Measurements from ENCODE around the gene EID2.

DNA sequence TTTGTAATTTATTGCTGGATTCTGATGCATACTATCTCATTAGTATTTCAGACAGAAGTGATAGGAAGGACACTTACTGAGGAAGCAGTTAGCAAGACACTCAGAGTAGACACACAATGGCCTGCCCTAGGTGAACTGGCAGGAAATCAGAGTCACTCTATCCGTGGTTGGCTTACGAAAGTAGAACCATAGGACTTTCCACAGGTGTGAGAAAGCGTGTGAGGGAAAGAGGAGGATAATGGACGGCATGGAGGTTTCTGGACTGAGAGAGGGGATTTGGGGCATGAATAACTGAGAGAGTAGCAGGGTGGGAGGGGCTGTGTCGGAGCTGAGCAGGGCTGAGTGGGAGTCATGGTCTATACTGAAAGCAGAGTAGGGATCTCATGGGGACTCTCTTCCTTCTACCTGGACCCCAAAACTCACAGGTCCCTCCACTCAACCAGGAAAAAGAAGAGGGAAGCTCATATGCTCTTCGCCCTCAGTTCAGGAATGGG, 18.7 kb upstream of the EID2 start:
- TF ChIP-seq, protein P1, sequence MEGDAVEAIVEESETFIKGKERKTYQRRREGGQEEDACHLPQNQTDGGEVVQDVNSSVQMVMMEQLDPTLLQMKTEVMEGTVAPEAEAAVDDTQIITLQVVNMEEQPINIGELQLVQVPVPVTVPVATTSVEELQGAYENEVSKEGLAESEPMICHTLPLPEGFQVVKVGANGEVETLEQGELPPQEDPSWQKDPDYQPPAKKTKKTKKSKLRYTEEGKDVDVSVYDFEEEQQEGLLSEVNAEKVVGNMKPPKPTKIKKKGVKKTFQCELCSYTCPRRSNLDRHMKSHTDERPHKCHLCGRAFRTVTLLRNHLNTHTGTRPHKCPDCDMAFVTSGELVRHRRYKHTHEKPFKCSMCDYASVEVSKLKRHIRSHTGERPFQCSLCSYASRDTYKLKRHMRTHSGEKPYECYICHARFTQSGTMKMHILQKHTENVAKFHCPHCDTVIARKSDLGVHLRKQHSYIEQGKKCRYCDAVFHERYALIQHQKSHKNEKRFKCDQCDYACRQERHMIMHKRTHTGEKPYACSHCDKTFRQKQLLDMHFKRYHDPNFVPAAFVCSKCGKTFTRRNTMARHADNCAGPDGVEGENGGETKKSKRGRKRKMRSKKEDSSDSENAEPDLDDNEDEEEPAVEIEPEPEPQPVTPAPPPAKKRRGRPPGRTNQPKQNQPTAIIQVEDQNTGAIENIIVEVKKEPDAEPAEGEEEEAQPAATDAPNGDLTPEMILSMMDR (IDR thresholded peaks at IDR 0.05) = no peak
- TF ChIP-seq POLR2AphosphoS5 (IDR thresholded peaks at IDR 0.05) (no peak), POLR2A (IDR thresholded peaks at IDR 0.05) (no peak), EP300 (IDR thresholded peaks at IDR 0.05; ENCODE audit: low read depth) (no peak)
